B cell (primary cell): ENCODE results near the gene ITFG2. TPM values are rescaled to one million over a fixed set of nuclear protein-coding genes. Genes with fewer than 3 reads are reported as not detected.

Experiments
- ATAC-seq: fragments of 200-7000 bp; cut with Tn5 transposase; one replicate; pipeline ENCODE4 v1.10.0; 2021; ENCODE audit warnings: low read depth, mild to moderate bottlenecking, moderate number of reproducible peaks, moderate library complexity
- CTCF ChIA-PET: fragments of 350-600 bp; sonication (Branson Sonifier 250); formaldehyde crosslinking; loops from one replicate; lab custom pipeline; 2021; ENCODE audit warnings: antibody characterized with exemption, inconsistent platforms; lab: Charles Lee
- POLR2A ChIA-PET: fragments of 350-600 bp; sonication (Branson Sonifier 250); formaldehyde crosslinking; loops from one replicate; lab custom pipeline; 2021; ENCODE audit warnings: antibody characterized with exemption; lab: Charles Lee
- DNase-seq: peaks from one replicate; pipeline ENCODE4 v3.0.0; 2013
- H2AFZ ChIP-seq: 2 replicates; pipeline ENCODE4 v1.6.1; 2012; ENCODE audit warnings: mild to moderate bottlenecking, low read depth, low read length; ENCODE audit not compliant: insufficient read depth, poor library complexity, severe bottlenecking
- H3K27ac ChIP-seq, 2 donors: 1 replicate in 1 of 2; 2 replicates in 1 of 2; pipeline ENCODE4 v1.5.1; 2012 to 2013; ENCODE audit warnings: low read length in 2 of 2, mild to moderate bottlenecking in 2 of 2, moderate library complexity in 1 of 2
- H3K27me3 ChIP-seq, 4 experiments: fragments of 200-600 bp in 1 of 4; sonication (generic) in 1 of 4; replicated peaks in 1 of 4; 1 replicate in 2 of 4; 2 replicates in 2 of 4; pipeline versions ENCODE4 v1.6.1 to v1.7.0; 2013 to 2016; ENCODE audit warnings: low read length in 3 of 4, mild to moderate bottlenecking in 2 of 4, mixed read lengths in 1 of 4, moderate library complexity in 1 of 4; ENCODE audit not compliant: insufficient read depth in 4 of 4, control insufficient read depth in 3 of 4; ENCODE audit errors: control extremely low read depth in 1 of 4
- H3K36me3 ChIP-seq, 2 experiments: replicated peaks in 1 of 2; 1 replicate in 1 of 2; 2 replicates in 1 of 2; pipeline versions ENCODE4 v1.6.1 to v1.7.1; 2013; ENCODE audit warnings: low read length in 1 of 2; ENCODE audit not compliant: insufficient read depth in 2 of 2, control insufficient read depth in 1 of 2; ENCODE audit errors: control extremely low read depth in 1 of 2, extremely low read depth in 1 of 2
- H3K4me1 ChIP-seq, 2 donors: fragments of 200-600 bp in 1 of 2; sonication (generic) in 1 of 2; 1 replicate in 1 of 2; 2 replicates in 1 of 2; pipeline versions ENCODE4 v1.5.1 to v1.6.1; 2013 to 2017; ENCODE audit warnings: low read length in 2 of 2; ENCODE audit not compliant: control insufficient read depth in 2 of 2, insufficient read depth in 2 of 2
- H3K4me2 ChIP-seq: replicated peaks from 2 replicates; pipeline ENCODE3; 2012; ENCODE audit warnings: mild to moderate bottlenecking, low read depth, low read length; ENCODE audit not compliant: poor library complexity, severe bottlenecking
- H3K4me3 ChIP-seq, 5 experiments: fragments of 200-600 bp in 1 of 5; sonication (generic) in 1 of 5; 1 replicate in 3 of 5; 2 replicates in 2 of 5; pipeline versions ENCODE4 v1.5.1 to v1.7.0; 2011 to 2016; ENCODE audit warnings: low read length in 4 of 5, mild to moderate bottlenecking in 4 of 5, low read depth in 2 of 5, control low read depth in 1 of 5, moderate library complexity in 1 of 5; ENCODE audit not compliant: insufficient read depth in 1 of 5; ENCODE audit errors: control extremely low read depth in 1 of 5, extremely low read depth in 1 of 5
- H3K79me2 ChIP-seq: fragments of 200-600 bp; sonication (generic); one replicate; pipeline ENCODE4 v1.6.0; 2016; ENCODE audit warnings: low read length; ENCODE audit not compliant: control insufficient read depth, insufficient read depth
- H3K9ac ChIP-seq: fragments of 200-600 bp; sonication (generic); 2 replicates; pipeline ENCODE4 v1.6.1; 2017; ENCODE audit warnings: mild to moderate bottlenecking, low read length, moderate library complexity
- H3K9me3 ChIP-seq, 3 donors: one replicate each; pipeline versions ENCODE4 v1.6.1 to v1.7.1; 2013; ENCODE audit warnings: low read length in 2 of 3; ENCODE audit not compliant: control insufficient read depth in 2 of 3, insufficient read depth in 1 of 3; ENCODE audit errors: control extremely low read depth in 1 of 3
- H4K20me1 ChIP-seq: 2 replicates; pipeline ENCODE4 v1.6.0; 2012; ENCODE audit warnings: mild to moderate bottlenecking, low read length; ENCODE audit not compliant: insufficient read depth, control insufficient read depth, poor library complexity, severe bottlenecking
- H3K27ac Mint-ChIP-seq: one replicate; pipeline ENCODE4 v1.8.0; 2021; ENCODE audit warnings: mixed read lengths
- H3K27me3 Mint-ChIP-seq: one replicate; pipeline ENCODE4 v1.8.0; 2021; ENCODE audit warnings: mixed read lengths
- H3K4me1 Mint-ChIP-seq: one replicate; pipeline ENCODE4 v1.8.0; 2021; ENCODE audit warnings: mixed read lengths
- H3K4me3 Mint-ChIP-seq: one replicate; pipeline ENCODE4 v1.8.0; 2021; ENCODE audit warnings: mixed read lengths
- H3K9me3 Mint-ChIP-seq: one replicate; pipeline ENCODE4 v1.8.0; 2022; ENCODE audit warnings: mixed read lengths; ENCODE audit not compliant: insufficient read depth
- EZH2 ChIP-seq: IDR thresholded peaks from 2 replicates; pipeline ENCODE4 v1.6.1; 2012; ENCODE audit warnings: borderline replicate concordance, low read depth, mild to moderate bottlenecking, moderate library complexity, low read length; ENCODE audit not compliant: insufficient read depth, poor library complexity, severe bottlenecking
- WGBS: methylation state at CpG from one replicate; pipeline ENCODE4 v1.1.5; 2013; ENCODE audit warnings: missing lambda C conversion rate; ENCODE audit not compliant: insufficient coverage; 5-methylcytosine and 5-hydroxymethylcytosine counted together
- intact Hi-C: fragments of 100-400 bp; cut with micrococcal nuclease; formaldehyde crosslinking; loops from one replicate; pipeline ENCODE4 v1.10.0; 2022
- polyA plus RNA-seq: library from polyadenylated mRNA; depleted of rRNA; stranded (reverse); fragments of >200 nt; gene quantifications from 2 replicates; pipeline ENCODE4 v1.2.3, GENCODE V29; 2012
- total RNA-seq, 2 donors: library from RNA; stranded (reverse); fragments of 120-200 nt in 1 of 2; gene quantifications; 1 replicate in 1 of 2; 2 replicates in 1 of 2; pipeline versions ENCODE4 v1.2.3 to v1.2.4, GENCODE V29; 2013 to 2022
- TF ChIP-seq, protein P1 (sequence below): fragments of 200-600 bp; IDR thresholded peaks from one replicate; pipeline ENCODE4 v1.8.0; 2022; ENCODE audit warnings: antibody characterized with exemption, mild to moderate bottlenecking

ITFG2 gene
- total and polyA plus RNA-seq, 2 donors (not counting 1 experiment from before 2014, with no cell fraction given): 88.2 to 137 TPM

DNA sequence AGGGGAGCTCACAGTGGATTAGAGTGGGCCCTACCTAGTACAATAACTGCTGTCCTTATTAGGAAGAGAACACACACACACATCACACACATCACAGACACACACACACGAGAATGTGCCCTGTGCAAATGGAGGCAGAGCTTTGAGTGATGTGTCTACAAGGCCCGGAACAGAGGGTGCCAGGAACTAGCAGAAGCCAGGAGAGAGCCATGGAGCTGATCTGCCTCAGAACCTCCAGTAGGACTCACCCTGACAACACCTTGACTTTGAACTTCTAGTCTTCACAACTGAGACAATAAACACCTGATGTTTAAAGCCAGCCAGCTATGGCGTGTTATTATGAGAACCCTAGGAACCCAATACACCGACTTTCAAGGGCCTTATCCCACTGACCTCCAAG is 47.4 kb upstream of the ITFG2 start:
- Histone ChIP-seq H3K27me3 (no peaks in the 10 kb centered on the region), H3K4me3 (no peak overlapping the region), H2AFZ (no peak overlapping the region), H3K4me1 (no peaks in the 10 kb centered on the region), H3K4me2 (no peak overlapping the region), H3K36me3 (no peaks in the 10 kb centered on the region), H3K79me2 (no peaks in the 10 kb centered on the region), H3K9me3 (peaks cover 0 to under 1% (median 0%) of the 10 kb centered on the region in 3 donors), H4K20me1 (no peaks in the 10 kb centered on the region), H3K9ac (no peak overlapping the region), H3K27ac (no peak overlapping the region)
- Mint-ChIP-seq H3K4me3 (no peak overlapping the region), H3K4me1 (no peaks in the 10 kb centered on the region), H3K27me3 (no peaks in the 10 kb centered on the region), H3K9me3 (no peaks in the 10 kb centered on the region), H3K27ac (no peak overlapping the region)
- intact Hi-C loops: no loop called here
- 97% methylated on average over 3 of the region's 4 CpGs for WGBS
- TF ChIP-seq, protein P1, sequence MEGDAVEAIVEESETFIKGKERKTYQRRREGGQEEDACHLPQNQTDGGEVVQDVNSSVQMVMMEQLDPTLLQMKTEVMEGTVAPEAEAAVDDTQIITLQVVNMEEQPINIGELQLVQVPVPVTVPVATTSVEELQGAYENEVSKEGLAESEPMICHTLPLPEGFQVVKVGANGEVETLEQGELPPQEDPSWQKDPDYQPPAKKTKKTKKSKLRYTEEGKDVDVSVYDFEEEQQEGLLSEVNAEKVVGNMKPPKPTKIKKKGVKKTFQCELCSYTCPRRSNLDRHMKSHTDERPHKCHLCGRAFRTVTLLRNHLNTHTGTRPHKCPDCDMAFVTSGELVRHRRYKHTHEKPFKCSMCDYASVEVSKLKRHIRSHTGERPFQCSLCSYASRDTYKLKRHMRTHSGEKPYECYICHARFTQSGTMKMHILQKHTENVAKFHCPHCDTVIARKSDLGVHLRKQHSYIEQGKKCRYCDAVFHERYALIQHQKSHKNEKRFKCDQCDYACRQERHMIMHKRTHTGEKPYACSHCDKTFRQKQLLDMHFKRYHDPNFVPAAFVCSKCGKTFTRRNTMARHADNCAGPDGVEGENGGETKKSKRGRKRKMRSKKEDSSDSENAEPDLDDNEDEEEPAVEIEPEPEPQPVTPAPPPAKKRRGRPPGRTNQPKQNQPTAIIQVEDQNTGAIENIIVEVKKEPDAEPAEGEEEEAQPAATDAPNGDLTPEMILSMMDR: no peak
- TF ChIP-seq EZH2: no peak
- no peak for DNase-seq
- ChIA-PET POLR2A (no interaction called here), CTCF (no interaction called here)
- no peak for ATAC-seq

DNA sequence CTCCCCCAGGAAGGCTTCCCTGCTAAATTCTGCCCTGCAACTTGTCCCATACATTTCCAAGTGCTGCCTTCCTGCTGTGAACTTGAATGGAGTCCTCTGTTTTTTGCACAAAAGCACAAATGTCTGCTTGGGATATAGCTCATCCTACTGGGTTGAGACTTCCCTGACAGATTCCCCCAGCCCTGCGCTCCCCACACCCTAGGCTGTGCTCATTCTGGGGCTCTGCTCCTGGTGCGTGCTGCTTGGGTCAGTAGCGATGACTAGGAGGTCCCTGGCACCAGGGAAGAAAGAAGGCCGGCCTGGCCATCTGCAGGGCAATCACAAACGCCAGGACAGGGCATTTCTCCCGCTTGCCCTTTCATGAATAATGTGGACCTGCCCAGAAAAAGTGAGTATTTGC is 46.9 kb upstream of the ITFG2 start:
- no peak overlapping the region for H3K9ac ChIP-seq
- Mint-ChIP-seq H3K27me3 (no peaks in the 10 kb centered on the region), H3K27ac (no peak overlapping the region), H3K4me3 (no peak overlapping the region), H3K4me1 (no peaks in the 10 kb centered on the region), H3K9me3 (no peaks in the 10 kb centered on the region)
- no peaks in the 10 kb centered on the region for H4K20me1 ChIP-seq
- no peak for ATAC-seq
- no peaks in the 10 kb centered on the region for H3K4me1 ChIP-seq
- H3K27me3 ChIP-seq: no peaks in the 10 kb centered on the region
- no peak overlapping the region for H3K4me2 ChIP-seq
- peaks cover 0 to 5% (median 0%) of the 10 kb centered on the region in 3 donors for H3K9me3 ChIP-seq
- H3K79me2 ChIP-seq: no peaks in the 10 kb centered on the region
- H2AFZ ChIP-seq: no peak overlapping the region
- CTCF ChIA-PET: no interaction called here
- no peaks in the 10 kb centered on the region for H3K36me3 ChIP-seq
- H3K27ac ChIP-seq: no peak overlapping the region
- POLR2A ChIA-PET: no interaction called here
- DNase-seq: no peak
- 91% methylated on average over 5 of the region's 6 CpGs for WGBS
- intact Hi-C loops: no loop called here
- no peak for TF ChIP-seq EZH2
- TF ChIP-seq, protein P1: no peak
- H3K4me3 ChIP-seq: no peak overlapping the region
